ENCODE data around the gene SMIM10. TPM values are rescaled to one million over a fixed set of nuclear protein-coding genes. Genes with fewer than 3 reads are reported as not detected.

Gene SMIM10
- total and polyA plus RNA-seq, 4 experiments from 2014 or later, result not detected

Other genes with a start within 250 kb of the SMIM10 start
- 10 to 100 TPM; 40.7 to 44.3 TPM for gene PABIR2, start 193.8 kb upstream of the SMIM10 start, total RNA-seq
- 1 to 10 TPM; 5.9 to 8.2 TPM for gene PABIR2, start 193.8 kb upstream of the SMIM10 start, polyA plus RNA-seq
- 1 to 10 TPM; 8.3 to 9.8 TPM for gene MOSPD1, start 75.7 kb upstream of the SMIM10 start, total RNA-seq
- gene MOSPD1, start 75.7 kb upstream of the SMIM10 start, polyA plus RNA-seq, result 10 to 100 TPM; 15.2 to 25.0 TPM
- under 1 TPM; 0.38 to 0.64 TPM for gene RTL8B, start 31.6 kb downstream of the SMIM10 start, total RNA-seq
- gene RTL8B, start 31.6 kb downstream of the SMIM10 start, polyA plus RNA-seq, result under 1 TPM; 0.11 to 0.35 TPM
- gene RTL8C, start 41.4 kb downstream of the SMIM10 start, total RNA-seq, result 10 to 100 TPM; 18.5 to 21.0 TPM
- gene RTL8C, start 41.4 kb downstream of the SMIM10 start, polyA plus RNA-seq, result 10 to 100 TPM; 19.4 to 29.2 TPM
- 10 to 100 TPM; 15.6 to 15.9 TPM for gene RTL8A, start 61.1 kb downstream of the SMIM10 start, total RNA-seq
- gene RTL8A, start 61.1 kb downstream of the SMIM10 start, polyA plus RNA-seq, result 10 to 100 TPM; 12.0 to 30.1 TPM
- under 1 TPM; 0.53 to 0.58 TPM for gene SMIM10L2B, start 107.7 kb downstream of the SMIM10 start, total RNA-seq
- under 1 TPM in 1 of 2 donors, not detected in 1; 0.49 TPM for gene SMIM10L2B, start 107.7 kb downstream of the SMIM10 start, polyA plus RNA-seq
- gene ETDB, start 129.5 kb downstream of the SMIM10 start, total RNA-seq, result not detected
- not detected for gene ETDB, start 129.5 kb downstream of the SMIM10 start, polyA plus RNA-seq
- not detected for gene CT55, start 180.4 kb downstream of the SMIM10 start, total RNA-seq
- not detected for gene CT55, start 180.4 kb downstream of the SMIM10 start, polyA plus RNA-seq